ENCODE results near the gene ADCY9.

Gene ADCY9

DNA sequence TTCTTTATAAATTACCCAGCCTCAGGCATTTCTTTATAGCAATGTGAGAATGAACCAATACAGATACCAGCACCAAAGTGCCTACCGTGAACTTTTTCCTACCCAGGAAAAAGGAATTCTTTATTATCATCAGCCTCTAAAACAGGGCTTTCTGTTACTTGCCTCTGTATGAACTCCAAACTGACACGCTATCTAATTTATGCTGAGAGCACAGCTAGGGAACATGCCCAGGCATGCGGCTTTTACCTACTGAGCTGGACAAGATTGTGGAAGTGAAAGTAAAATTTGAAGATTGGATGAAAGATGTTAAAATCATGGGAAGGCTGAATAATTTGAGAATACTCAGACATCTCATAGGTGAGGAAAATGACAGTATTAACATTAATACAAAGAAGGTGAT lies 24.4 kb upstream of the ADCY9 start:
- Histone ChIP-seq H3K4me3 (ENCODE audit: low read length) (no peak overlapping the region), H3K36me3 (ENCODE audit: insufficient read depth, low read length) (no peaks in the 10 kb centered on the region), H3K27me3 (ENCODE audit: control insufficient read depth, insufficient read depth, low read length) (no peaks in the 10 kb centered on the region), H3K9me3 (replicated peaks; ENCODE audit: low read length) (no peaks in the 10 kb centered on the region), H3K9ac (ENCODE audit: low read depth, low read length) (no peak overlapping the region), H3K4me1 (ENCODE audit: control insufficient read depth, insufficient read depth, low read length) (no peaks in the 10 kb centered on the region), H3K4me2 (ENCODE audit: low read length) (no peak overlapping the region)

DNA sequence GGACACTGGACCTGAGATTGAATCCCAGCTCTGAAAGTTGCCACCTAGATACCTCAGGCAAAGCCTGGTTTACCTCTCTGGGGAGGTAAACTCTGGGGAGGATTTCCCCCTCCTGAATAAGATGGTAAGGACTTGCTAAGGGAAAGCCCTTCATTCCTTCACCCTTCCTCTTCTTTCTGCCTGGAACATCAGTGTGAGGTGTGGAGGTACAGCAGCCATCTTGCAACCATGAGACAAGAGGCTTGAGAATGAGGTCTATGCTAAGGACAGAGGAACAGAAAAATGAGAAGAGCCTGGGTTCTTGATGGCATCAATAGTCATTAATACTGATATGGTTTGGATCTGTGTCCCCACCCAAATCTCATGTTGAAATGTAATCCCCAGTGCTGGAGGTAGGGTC lies 23.7 kb upstream of the ADCY9 start:
- H3K4me2 ChIP-seq (ENCODE audit: low read length), result no peak overlapping the region
- no peaks in the 10 kb centered on the region for H3K36me3 ChIP-seq (ENCODE audit: insufficient read depth, low read length)
- no peak overlapping the region for H3K4me3 ChIP-seq (ENCODE audit: low read length)
- no peaks in the 10 kb centered on the region for H3K9me3 ChIP-seq (replicated peaks; ENCODE audit: low read length)
- H3K4me1 ChIP-seq (ENCODE audit: control insufficient read depth, insufficient read depth, low read length), result no peaks in the 10 kb centered on the region
- H3K9ac ChIP-seq (ENCODE audit: low read depth, low read length), result no peak overlapping the region
- no peaks in the 10 kb centered on the region for H3K27me3 ChIP-seq (ENCODE audit: control insufficient read depth, insufficient read depth, low read length)

DNA sequence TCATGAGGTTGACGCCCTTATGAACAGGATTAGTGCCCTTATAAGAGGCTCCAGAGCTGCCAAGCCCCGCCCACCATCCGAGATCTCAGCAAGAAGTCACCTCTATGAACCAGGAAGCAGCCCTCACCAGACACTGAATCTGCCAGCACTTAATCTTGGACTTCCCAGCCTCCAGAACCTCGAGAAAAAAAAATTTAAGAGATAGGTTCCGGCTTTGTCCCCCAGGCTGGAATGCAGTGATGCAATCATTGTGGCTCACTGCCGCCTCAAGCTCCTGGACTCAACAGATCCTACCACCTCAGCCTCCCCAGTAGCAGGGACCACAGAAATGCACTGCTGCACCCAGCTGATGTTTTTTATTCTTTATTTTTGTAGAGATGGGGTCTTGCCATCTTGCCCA lies 22.5 kb upstream of the ADCY9 start:
- H3K36me3 ChIP-seq (ENCODE audit: insufficient read depth, low read length), result no peaks in the 10 kb centered on the region

DNA sequence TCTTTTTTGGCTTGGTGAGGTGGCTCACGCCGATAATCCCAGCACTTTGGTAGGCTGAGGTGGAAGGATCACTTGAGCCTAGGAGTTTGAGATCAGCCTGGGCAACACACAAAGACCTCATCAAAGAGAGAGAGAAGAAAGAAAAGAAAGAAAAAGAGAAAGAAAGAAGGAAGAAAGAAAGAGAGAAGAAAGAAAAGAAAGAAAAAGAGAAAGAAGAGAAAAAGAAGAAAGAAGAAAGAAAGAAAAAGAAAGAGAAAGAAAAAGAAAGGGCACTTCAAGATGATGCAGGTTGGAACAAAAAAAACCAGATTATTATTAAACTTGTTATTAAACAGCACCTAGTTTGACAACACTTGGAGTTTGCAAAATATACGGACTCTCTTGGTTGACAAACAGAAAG lies 21.2 kb upstream of the ADCY9 start:
- Histone ChIP-seq H3K4me2 (ENCODE audit: low read length) (no peak overlapping the region), H3K9me3 (replicated peaks; ENCODE audit: low read length) (no peaks in the 10 kb centered on the region), H3K4me1 (ENCODE audit: control insufficient read depth, insufficient read depth, low read length) (no peaks in the 10 kb centered on the region), H3K36me3 (ENCODE audit: insufficient read depth, low read length) (no peaks in the 10 kb centered on the region), H3K9ac (ENCODE audit: low read depth, low read length) (no peak overlapping the region), H3K4me3 (ENCODE audit: low read length) (no peak overlapping the region), H3K27me3 (ENCODE audit: control insufficient read depth, insufficient read depth, low read length) (no peaks in the 10 kb centered on the region)

More for the DNA sequence above, 22.5 kb upstream of the ADCY9 start:
- no peaks in the 10 kb centered on the region for H3K27me3 ChIP-seq (ENCODE audit: control insufficient read depth, insufficient read depth, low read length)
- H3K4me1 ChIP-seq (ENCODE audit: control insufficient read depth, insufficient read depth, low read length), result no peaks in the 10 kb centered on the region
- H3K9ac ChIP-seq (ENCODE audit: low read depth, low read length), result no peak overlapping the region
- no peaks in the 10 kb centered on the region for H3K9me3 ChIP-seq (replicated peaks; ENCODE audit: low read length)
- H3K4me3 ChIP-seq (ENCODE audit: low read length), result no peak overlapping the region
- no peak overlapping the region for H3K4me2 ChIP-seq (ENCODE audit: low read length)

DNA sequence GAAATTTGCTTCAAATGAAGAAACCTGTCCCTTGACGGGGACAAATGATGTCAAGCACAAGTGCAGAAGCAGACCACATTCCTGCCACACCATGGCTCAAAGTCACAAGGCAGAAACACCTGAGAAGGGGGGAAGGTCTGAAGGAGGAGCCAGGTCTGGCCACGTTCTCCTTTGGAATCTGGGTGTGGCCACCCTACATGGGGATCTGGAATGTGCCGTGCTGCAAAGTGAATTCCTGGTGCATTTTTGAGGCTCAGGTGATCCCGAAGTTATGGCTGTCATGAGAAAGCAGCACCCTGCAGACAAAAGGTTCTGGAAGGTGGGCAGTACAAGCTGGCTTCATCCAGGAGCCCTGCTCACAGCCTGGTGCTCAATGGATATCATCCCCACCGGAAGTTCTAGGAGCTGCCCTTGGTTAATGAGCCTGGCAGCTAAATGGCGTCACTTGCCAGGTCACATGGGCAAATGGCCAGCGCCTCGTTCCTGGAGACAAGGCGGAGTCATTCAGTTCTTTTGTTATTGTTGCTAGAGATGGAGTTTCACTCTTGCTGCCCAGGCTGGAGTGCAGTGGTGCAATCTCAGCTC lies 20.1 kb upstream of the ADCY9 start:
- Histone ChIP-seq H3K27me3 (ENCODE audit: control insufficient read depth, insufficient read depth, low read length) (peaks cover 4% of the 10 kb centered on the region), H3K4me1 (ENCODE audit: control insufficient read depth, insufficient read depth, low read length) (no peaks in the 10 kb centered on the region), H3K9ac (ENCODE audit: low read depth, low read length) (no peak overlapping the region), H3K9me3 (replicated peaks; ENCODE audit: low read length) (no peaks in the 10 kb centered on the region), H3K36me3 (ENCODE audit: insufficient read depth, low read length) (no peaks in the 10 kb centered on the region), H3K4me3 (ENCODE audit: low read length) (no peak overlapping the region), H3K4me2 (ENCODE audit: low read length) (no peak overlapping the region)

DNA sequence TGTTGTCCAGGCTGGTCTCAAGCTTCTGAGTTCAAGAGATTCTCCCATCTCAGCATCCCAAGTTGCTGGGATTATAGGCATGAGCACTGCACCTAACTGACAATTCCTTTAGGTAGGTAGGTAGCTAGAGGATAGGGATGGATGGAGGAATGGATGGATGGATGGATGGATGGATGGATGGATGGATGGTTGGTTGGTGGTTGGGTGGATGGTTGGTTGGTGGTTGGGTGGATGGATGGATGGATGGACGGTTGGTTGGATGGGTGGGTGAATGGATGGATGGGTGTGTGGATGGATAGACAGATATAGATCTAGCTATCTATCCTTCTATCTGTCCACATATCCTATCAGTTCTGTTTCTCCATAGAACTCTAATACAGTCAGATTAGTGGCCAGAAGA lies 19.3 kb upstream of the ADCY9 start:
- Histone ChIP-seq H3K9me3 (replicated peaks; ENCODE audit: low read length) (no peaks in the 10 kb centered on the region), H3K4me3 (ENCODE audit: low read length) (no peak overlapping the region), H3K9ac (ENCODE audit: low read depth, low read length) (no peak overlapping the region), H3K36me3 (ENCODE audit: insufficient read depth, low read length) (no peaks in the 10 kb centered on the region), H3K4me2 (ENCODE audit: low read length) (no peak overlapping the region), H3K27me3 (ENCODE audit: control insufficient read depth, insufficient read depth, low read length) (peaks cover 9% of the 10 kb centered on the region), H3K4me1 (ENCODE audit: control insufficient read depth, insufficient read depth, low read length) (no peaks in the 10 kb centered on the region)

DNA sequence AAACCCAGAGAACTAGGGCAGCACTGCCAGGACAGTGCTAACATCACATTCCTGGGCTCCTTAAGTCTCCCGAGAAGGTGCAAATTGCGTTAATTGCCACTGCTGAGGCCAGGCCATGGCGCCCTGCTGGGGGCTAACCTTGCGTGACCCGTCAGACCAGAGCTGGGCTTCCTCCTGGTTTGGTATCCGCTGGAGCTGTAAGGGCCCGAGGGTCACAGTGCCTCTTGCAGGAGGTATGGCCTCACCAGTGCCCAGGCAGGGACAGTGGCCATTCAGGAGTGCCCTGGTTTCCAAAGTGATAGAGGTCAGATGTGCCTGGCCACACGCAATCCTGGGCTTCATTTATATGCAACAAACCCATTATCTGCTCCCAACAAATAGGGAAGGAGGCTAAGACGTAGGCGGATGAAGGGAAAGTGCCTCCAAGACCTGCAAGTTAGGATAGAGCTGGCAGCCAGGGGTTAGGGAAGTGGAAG lies 17.7 kb upstream of the ADCY9 start:
- Histone ChIP-seq H3K9ac (ENCODE audit: low read depth, low read length) (no peak overlapping the region), H3K4me2 (ENCODE audit: low read length) (no peak overlapping the region), H3K27me3 (ENCODE audit: control insufficient read depth, insufficient read depth, low read length) (peaks cover 13% of the 10 kb centered on the region), H3K36me3 (ENCODE audit: insufficient read depth, low read length) (no peaks in the 10 kb centered on the region), H3K9me3 (replicated peaks; ENCODE audit: low read length) (no peaks in the 10 kb centered on the region), H3K4me3 (ENCODE audit: low read length) (no peak overlapping the region), H3K4me1 (ENCODE audit: control insufficient read depth, insufficient read depth, low read length) (no peaks in the 10 kb centered on the region)

DNA sequence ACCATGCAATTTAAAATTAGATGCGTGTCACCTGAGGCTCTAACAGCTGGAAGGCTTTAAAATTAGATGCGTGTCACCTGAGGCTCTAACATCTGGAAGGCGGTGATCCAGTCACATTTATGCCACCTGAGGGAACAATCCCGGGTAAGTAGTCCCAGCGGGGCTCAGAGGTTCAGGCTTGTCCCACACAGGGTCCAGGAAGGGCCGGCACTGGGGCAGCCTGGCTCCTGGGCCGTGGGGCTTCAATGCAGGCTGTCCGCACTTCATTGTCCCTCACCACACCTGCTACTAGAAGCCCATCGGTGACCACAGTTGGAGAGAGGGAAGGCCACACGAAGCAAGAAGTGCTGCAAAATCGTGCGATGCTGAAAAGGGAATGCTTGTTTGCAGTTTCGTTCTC lies 15.4 kb upstream of the ADCY9 start:
- Histone ChIP-seq H3K9me3 (replicated peaks; ENCODE audit: low read length) (no peaks in the 10 kb centered on the region), H3K9ac (ENCODE audit: low read depth, low read length) (no peak overlapping the region), H3K4me3 (ENCODE audit: low read length) (no peak overlapping the region), H3K4me2 (ENCODE audit: low read length) (no peak overlapping the region), H3K36me3 (ENCODE audit: insufficient read depth, low read length) (no peaks in the 10 kb centered on the region), H3K27me3 (ENCODE audit: control insufficient read depth, insufficient read depth, low read length) (peaks cover 13% of the 10 kb centered on the region), H3K4me1 (ENCODE audit: control insufficient read depth, insufficient read depth, low read length) (no peaks in the 10 kb centered on the region)

DNA sequence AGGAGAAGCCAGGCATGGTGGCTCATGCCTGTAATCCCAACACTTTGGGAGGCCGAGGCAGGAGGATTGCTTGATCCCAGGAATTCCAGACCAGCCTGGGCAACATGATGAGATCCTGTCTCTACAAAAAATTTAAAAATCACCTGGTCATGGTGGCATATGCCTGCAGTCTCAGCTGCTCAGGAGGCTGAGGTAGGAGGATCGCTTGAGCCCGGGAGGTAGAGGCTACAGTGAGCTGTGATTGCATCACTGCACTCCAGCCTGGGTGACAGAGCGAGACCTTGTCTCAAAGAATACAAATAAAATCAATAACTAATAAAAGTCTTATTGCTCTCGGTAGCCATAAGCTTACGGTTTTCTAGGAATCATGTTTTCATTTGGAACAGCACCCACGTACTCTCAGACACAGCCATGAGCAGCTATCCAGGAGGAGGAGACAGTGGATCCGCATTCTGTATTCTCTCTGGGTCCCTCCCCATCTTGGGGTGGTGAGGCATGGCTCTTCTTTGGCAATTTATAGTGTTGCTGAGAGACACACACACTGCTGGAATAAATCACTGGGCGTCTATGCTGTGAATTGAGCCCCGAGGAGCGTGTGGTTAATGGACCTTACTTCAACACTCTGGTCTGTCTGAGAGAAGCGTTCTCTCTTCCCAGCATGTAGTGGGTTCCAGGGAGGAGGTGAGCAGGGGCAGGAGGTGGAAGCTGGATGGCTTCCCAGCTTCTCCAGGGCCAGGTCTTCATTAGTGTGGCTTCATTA lies 8.5 kb upstream of the ADCY9 start:
- no peak overlapping the region for H3K4me2 ChIP-seq (ENCODE audit: low read length)
- no peaks in the 10 kb centered on the region for H3K9me3 ChIP-seq (replicated peaks; ENCODE audit: low read length)
- H3K36me3 ChIP-seq (ENCODE audit: insufficient read depth, low read length), result no peaks in the 10 kb centered on the region
- H3K4me3 ChIP-seq (ENCODE audit: low read length), result no peak overlapping the region
- no peak overlapping the region for H3K9ac ChIP-seq (ENCODE audit: low read depth, low read length)
- H3K27me3 ChIP-seq (ENCODE audit: control insufficient read depth, insufficient read depth, low read length), result no peaks in the 10 kb centered on the region
- peaks cover 4% of the 10 kb centered on the region for H3K4me1 ChIP-seq (ENCODE audit: control insufficient read depth, insufficient read depth, low read length)

DNA sequence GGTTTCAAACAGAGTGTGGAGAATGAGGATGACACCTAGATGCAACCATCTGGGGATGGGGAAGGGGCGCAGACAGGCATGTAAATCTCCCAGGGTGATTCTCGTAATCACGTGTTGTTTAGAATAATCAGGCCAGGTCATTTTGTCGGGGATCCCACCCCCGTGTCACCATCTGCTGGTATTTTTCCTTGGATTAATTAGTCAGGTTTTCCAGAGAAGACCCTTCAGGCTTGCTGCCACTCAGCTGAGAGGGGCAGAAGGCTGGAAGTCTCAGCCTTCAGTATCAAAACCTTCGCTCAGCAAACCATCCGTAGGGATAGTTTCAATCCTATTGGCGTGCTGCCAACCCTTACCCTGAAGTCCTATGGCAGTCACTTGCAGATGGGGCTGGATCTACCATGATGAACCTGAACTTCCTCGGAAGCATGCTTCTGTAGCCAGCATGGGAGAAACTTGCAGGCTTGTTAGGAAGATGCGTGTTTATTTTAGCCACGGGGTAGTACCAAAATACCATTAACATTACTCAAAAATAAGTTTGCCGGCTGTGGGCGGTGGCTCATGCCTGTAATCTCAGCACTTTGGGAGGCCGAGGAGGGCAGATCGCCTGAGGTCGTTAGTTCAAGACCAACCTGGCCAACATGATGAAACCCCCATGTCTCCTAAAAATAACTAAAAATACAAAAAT lies 7.5 kb upstream of the ADCY9 start:
- Histone ChIP-seq H3K9me3 (replicated peaks; ENCODE audit: low read length) (no peaks in the 10 kb centered on the region), H3K4me2 (ENCODE audit: low read length) (no peak overlapping the region), H3K27me3 (ENCODE audit: control insufficient read depth, insufficient read depth, low read length) (no peaks in the 10 kb centered on the region), H3K36me3 (ENCODE audit: insufficient read depth, low read length) (no peaks in the 10 kb centered on the region), H3K9ac (ENCODE audit: low read depth, low read length) (no peak overlapping the region), H3K4me3 (ENCODE audit: low read length) (no peak overlapping the region), H3K4me1 (ENCODE audit: control insufficient read depth, insufficient read depth, low read length) (peaks cover 4% of the 10 kb centered on the region)

DNA sequence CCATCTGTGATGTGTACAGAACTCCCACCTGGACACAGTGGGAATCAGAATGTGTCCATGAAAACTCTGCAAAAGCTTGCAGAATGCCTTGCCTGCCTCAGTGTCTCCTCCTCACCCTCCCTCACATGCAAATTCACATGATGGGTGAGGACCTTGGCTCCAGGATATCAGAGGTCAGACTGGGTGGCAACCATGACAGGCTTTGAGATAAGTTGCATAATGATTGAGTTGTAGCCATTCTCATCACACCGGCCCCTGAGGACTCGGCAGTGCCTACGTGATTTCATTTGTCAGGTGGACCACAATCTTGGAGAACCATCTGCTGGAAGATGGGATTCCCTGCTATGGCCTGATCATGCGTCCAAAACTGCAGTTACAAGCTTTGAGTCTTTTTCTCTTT lies 3.9 kb upstream of the ADCY9 start:
- H3K36me3 ChIP-seq (ENCODE audit: insufficient read depth, low read length), result no peaks in the 10 kb centered on the region

DNA sequence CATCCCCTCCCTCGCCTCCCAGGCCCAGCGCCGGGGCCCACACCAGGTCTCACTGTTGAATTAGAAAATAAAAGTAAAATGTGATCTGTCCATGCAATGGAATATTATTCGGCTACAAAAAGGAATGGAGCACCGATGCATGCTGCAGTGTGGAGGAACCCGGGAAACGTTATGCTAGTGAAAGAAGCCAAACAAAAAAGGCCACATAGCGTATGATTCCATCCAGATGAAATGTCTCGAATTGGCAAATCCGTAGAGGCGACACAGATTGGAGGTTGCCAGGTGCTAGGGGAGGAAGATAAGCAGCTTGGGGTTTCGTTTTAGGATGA lies 972 bp upstream of the ADCY9 start:
- peak overlapping the region; percentile 81 for H3K9ac ChIP-seq (ENCODE audit: low read depth, low read length)
- H3K4me1 ChIP-seq (ENCODE audit: control insufficient read depth, insufficient read depth, low read length), result peaks cover 37% of the 10 kb centered on the region
- no peaks in the 10 kb centered on the region for H3K36me3 ChIP-seq (ENCODE audit: insufficient read depth, low read length)
- peak overlapping the region; percentile 71 for H3K4me3 ChIP-seq (ENCODE audit: low read length)
- no peaks in the 10 kb centered on the region for H3K9me3 ChIP-seq (replicated peaks; ENCODE audit: low read length)
- peak overlapping the region; percentile 91 for H3K4me2 ChIP-seq (ENCODE audit: low read length)
- H3K27me3 ChIP-seq (ENCODE audit: control insufficient read depth, insufficient read depth, low read length), result no peaks in the 10 kb centered on the region

More for the DNA sequence above, 3.9 kb upstream of the ADCY9 start:
- Histone ChIP-seq H3K27me3 (ENCODE audit: control insufficient read depth, insufficient read depth, low read length) (no peaks in the 10 kb centered on the region), H3K4me3 (ENCODE audit: low read length) (no peak overlapping the region), H3K9ac (ENCODE audit: low read depth, low read length) (no peak overlapping the region), H3K4me1 (ENCODE audit: control insufficient read depth, insufficient read depth, low read length) (peaks cover 13% of the 10 kb centered on the region), H3K4me2 (ENCODE audit: low read length) (no peak overlapping the region), H3K9me3 (replicated peaks; ENCODE audit: low read length) (no peaks in the 10 kb centered on the region)
